Stimulated activated CD4-positive, alpha-beta T cell treated with anti-CD3 and anti-CD28 coated beads, TNF-alpha, amount 100 ng/mL, for 4 hours (primary cell): ENCODE results near the gene NET1.
A peak's percentile ranks its signal among the peaks of the same experiment; 100 is the strongest.
"Not testable (repeated sequence)": the region's sequence is repeated elsewhere in the genome, so short reads cannot be mapped to it uniquely, and the experiment has no call there.

Experiments used
- DNase-seq, 3 experiments: peaks; one replicate each; pipeline ENCODE4 v3.0.0-alpha.2; 2020; ENCODE audit warnings: low read depth in 3 of 3

Gene NET1

GRCh38 chr10:5412277-5412941 lies at the start of gene NET1:
Gene NET1, plus strand, starts transcription at chr10:5412557. Its CDS starts 136 bp downstream, at chr10:5412693.
- peak; percentile 36 to 58 (median 38) for DNase-seq

GRCh38 chr10:5362873-5363272 lies 49.5 kb upstream of the NET1 start:
- DNase-seq = no peak

GRCh38 chr10:5364374-5364773 lies 48.0 kb upstream of the NET1 start:
- DNase-seq = no peak

- no peak for DNase-seq
These were observed 47.4 kb upstream of the NET1 start, which contains the start of gene UCN3 for GRCh38 chr10:5364890-5365338. Gene UCN3, plus strand, starts transcription at chr10:5364966. Its CDS starts 8,755 bp downstream, at chr10:5373721.

- no peak for DNase-seq
These were observed 46.4 kb upstream of the NET1 start for GRCh38 chr10:5365928-5366327.

GRCh38 chr10:5369362-5370158 lies 42.8 kb upstream of the NET1 start:
- DNase-seq = no peak

GRCh38 chr10:5370493-5371352 lies 41.6 kb upstream of the NET1 start:
- DNase-seq = no peak

GRCh38 chr10:5373307-5373706 lies 39.0 kb upstream of the NET1 start:
- DNase-seq = no peak

- DNase-seq = no peak
These were observed 38.3 kb upstream of the NET1 start for GRCh38 chr10:5373891-5374611.

GRCh38 chr10:5376450-5376849 lies 35.9 kb upstream of the NET1 start:
- DNase-seq = no peak

- not testable (repeated sequence) for DNase-seq
These were observed 33.2 kb upstream of the NET1 start for GRCh38 chr10:5379202-5379601.

- DNase-seq = not testable (repeated sequence)
These were observed 32.0 kb upstream of the NET1 start for GRCh38 chr10:5380395-5380794.

GRCh38 chr10:5381187-5381586 lies 31.2 kb upstream of the NET1 start:
- DNase-seq = no peak

GRCh38 chr10:5385224-5385623 lies 27.1 kb upstream of the NET1 start:
- DNase-seq = no peak

GRCh38 chr10:5387169-5387568 lies 25.2 kb upstream of the NET1 start:
- no peak for DNase-seq

GRCh38 chr10:5390607-5391205 lies 21.7 kb upstream of the NET1 start:
- DNase-seq = no peak

GRCh38 chr10:5391790-5392189 lies 20.6 kb upstream of the NET1 start:
- no peak for DNase-seq

GRCh38 chr10:5393529-5393928 lies 18.8 kb upstream of the NET1 start:
- DNase-seq = no peak

GRCh38 chr10:5395168-5395567 lies 17.2 kb upstream of the NET1 start:
- no peak for DNase-seq

GRCh38 chr10:5396556-5397300 lies 15.6 kb upstream of the NET1 start:
- no peak for DNase-seq
